NCI-H1092 treated with DMSO at 0.1 percent for 48 hours (cell line): ENCODE data around the gene ZMYM5.
"Not testable (repeated sequence)": the region's sequence is repeated elsewhere in the genome, so short reads cannot be mapped to it uniquely, and the experiment has no call there.

Source experiments
- DNase-seq: peaks from one replicate; lab custom pipeline; 2025; lab: John Stamatoyannopoulos, UW

Gene ZMYM5

DNA sequence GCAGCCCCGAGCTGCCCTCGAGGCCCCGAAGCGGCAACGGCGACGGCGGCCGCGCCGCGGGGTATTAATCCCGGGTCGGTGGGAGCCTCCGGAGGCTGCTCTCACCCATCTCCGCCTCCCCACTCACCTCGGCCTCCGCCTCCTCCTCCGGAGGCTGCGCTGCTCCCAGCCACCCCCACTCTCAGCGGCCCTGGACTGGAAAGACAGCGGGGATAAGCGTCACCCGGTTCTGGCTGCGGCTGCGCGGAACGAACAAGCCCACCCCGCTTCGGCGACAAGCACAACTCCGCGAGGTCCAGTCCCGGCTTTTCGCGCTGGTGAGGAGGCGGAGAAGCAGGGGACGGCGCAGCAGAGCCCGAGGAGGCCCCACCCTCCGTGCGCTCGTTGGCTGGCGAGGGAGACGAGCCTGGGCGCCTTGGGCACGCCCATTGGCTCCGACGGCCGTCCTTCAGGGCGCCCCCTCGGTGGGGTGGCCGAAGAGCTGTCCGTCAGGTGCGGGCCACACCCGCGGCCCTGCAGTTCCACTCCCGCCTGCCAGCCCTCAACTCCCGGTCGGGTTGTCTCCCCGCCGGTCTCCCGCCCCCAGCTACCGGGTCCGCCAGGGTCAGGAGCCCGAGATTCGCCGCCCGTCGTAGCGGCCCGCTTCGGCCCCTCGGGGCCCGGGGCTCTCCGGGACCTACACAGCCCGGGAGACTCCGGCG lies at the start of gene ZMYM5:
Gene ZMYM5 (minus strand): TSS at position 327 of the 701 bp plus-strand sequence. CDS start 11,469 bp downstream, outside the sequence.
- peak; percentile 99 for DNase-seq

DNA sequence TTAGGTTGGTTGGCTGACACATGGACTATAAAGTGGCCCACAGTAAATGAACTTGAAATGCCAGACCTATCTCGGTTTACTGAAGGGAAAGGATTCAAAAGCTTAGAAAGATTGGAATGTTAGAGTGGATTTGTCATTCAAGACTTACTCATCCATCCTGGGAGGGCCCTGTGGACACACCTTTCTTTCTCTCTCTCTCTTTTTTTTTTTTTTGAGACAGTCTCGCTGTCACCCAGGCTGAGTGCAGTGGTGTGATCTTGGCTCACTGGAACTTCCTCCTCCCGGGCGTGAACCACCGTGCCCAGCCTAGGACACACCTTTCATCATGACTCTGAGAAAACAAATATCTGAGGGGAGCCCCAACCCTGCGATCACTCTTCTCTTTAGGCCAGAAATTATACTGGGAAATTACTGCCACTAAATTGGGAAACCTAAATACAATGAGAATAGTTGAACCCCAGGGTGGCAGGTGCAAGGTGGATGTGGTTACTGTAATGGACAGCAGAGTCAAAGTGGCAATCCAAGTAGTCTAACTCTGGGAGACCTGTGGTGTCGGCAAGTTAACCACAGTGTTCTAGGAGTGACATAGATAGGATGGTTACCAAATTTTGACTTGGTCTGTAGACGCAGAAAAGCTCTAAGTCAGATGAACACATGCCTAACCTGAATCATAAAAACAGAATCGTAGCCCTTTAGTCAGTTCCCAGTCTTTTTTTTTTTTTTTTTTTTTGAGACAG lies 47.1 kb upstream of the ZMYM5 start:
- no peak for DNase-seq

DNA sequence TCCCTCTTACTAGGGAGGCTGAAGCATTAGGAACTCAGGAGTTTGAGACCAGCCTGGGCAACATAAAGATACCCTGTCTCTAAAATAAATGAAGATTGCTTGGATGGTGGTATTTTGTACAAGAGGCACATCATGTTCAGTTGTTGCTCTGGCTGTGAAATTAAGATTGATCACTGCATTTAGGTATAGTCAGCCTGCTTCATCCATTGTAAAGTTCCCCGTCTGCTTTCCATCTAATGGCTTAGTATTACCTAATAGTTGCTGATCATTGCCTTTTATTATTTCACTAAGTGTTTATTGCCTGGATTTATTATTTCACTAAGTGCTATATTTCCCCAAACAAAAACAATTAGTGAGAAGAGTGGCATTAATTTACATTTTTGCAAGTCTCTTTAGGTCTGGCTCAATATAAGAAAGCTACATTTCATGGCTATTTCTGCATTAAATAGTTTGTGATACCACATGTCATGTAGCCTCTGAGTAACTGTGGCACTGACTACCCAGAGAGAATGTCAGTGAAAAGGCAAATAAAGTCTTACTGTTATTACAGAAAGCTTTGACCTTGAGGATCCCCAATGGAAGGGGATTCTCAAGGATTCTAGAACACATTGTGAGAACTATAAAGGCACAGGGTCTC lies 45.0 kb upstream of the ZMYM5 start:
- no peak for DNase-seq

DNA sequence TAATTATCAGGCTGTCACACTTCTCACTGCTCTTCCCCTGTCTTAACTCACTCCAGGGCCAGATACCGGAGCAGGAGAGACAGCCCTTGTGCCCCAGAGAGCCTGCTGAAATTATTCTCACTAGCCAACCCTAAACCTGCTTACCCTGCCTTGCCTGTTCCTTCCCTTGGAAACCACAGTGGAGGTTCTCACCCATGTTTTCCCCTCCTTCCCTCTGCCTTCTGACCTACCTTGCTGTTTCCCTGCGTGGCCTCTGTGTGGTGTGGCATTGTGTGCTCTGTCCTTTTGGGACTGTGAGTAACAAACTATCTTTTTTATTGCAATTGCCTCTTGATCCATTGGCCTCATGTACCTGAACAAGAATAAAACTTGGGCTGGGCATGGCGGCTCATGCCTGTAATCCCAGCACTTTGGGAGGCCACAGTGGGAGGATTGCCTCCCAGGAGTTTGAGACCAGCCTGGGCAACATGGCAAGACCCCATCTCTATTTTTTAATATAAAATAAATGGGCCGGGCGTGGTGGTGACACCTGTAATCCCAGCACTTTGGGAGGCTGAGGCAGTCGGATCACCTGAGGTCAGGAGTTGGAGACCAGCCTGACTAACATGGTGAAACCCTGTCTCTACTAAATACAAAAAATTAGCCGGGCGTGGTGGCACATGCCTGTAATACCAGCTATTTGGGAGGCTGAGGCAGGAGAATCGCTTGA lies 42.2 kb upstream of the ZMYM5 start:
- DNase-seq = not testable (repeated sequence)

DNA sequence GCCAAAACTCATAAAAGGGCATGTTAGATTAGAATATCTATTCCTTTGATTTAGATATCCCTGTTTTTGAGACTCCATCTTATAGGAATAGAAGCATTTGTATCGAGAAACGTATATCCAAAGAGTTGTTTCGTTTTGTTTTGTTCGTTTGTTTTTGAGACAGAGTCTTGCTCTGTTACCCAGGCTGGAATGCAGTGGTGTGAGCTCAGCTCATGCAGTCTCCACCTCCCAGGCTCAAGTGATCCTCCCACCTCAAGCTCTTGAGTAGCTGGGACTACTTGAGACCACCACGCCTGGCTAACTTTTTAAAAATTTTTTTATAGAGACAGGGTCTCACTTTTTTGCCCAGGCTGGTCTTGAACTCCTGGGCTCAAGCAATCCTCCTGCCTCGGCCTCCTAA lies 26.6 kb upstream of the ZMYM5 start:
- no peak for DNase-seq

DNA sequence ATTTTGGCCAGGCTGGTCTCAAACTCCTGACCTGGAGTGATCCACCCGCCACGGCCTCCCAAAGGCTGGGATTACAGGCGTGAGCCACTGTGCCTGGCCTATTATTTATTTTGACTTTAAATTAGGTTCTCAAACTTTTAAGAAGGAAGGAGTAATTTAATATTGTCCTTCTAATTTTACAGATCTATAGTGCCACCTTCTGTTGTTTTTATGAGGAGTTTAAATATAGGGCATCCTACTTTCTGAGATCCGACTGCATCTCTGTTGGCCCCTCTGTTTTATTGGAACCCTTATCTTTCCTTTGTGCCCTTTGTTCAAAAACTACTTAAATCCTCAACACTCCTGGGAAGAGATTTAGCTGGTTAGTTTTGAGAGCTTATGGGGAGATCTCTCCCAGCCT lies 25.4 kb upstream of the ZMYM5 start:
- peak; percentile 0 for DNase-seq

DNA sequence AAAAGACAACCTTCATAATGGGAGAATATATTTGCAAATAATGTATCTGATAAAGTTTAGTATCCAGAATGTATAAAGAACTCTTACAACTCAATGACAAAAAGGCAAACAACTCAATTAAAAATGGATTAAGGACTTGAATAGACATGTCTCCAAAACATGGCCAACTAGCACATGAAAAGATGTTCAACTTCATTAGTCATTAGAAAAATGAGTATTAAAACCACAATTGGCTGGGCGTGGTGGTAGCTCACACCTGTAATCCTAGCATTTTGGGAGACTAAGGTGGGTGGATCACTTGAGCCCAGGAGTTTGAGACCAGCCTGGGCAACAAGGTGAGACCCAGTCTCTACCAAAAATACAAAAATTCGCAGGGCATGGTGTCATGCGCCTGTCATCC lies 18.8 kb upstream of the ZMYM5 start:
- DNase-seq = no peak

DNA sequence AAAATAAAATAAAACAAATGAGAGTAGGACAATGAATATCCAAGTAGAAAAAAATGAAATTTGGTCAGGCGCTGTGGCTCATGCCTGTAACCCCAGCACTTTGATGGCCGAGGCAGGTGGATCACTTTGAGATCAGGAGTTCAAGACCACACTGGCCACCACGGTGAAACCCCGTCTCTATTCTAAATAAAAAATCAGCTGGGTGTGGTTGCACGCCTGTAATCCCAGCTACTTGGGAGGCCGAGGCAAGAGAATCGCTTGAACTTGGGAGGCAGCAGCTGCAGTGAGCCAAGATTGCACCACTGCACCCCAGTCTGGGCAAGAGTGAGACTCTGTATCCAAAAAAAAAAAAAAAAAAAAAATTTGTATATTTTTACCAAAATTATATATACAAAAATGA lies 18.2 kb upstream of the ZMYM5 start:
- no peak for DNase-seq

DNA sequence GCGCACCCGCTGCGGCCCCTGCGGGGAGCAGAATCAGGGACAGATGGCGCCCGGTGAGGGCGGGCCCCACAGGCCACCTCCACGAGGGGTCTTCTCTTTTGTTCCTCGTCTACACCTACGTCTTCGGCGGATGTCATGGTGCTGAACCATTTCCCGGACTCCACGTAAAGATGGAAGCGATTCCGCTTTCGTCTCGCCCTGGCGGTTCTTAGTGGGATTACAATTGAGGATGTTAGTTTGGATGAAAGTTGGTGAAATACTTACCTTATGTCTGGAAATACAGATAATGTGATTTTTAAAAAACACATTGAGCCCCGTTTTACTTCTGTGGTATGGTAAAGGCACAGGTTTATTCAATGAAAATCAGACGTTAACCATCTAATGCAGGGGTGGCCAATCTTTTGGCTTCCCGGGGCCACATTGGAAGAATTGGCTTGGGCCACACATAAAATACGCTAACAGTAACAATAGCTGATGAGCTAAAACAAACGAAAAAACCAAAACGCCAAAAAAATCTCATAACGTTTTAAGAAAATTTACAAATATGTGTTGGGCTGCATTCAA lies 1.4 kb upstream of the ZMYM5 start:
- DNase-seq = peak; percentile 77

DNA sequence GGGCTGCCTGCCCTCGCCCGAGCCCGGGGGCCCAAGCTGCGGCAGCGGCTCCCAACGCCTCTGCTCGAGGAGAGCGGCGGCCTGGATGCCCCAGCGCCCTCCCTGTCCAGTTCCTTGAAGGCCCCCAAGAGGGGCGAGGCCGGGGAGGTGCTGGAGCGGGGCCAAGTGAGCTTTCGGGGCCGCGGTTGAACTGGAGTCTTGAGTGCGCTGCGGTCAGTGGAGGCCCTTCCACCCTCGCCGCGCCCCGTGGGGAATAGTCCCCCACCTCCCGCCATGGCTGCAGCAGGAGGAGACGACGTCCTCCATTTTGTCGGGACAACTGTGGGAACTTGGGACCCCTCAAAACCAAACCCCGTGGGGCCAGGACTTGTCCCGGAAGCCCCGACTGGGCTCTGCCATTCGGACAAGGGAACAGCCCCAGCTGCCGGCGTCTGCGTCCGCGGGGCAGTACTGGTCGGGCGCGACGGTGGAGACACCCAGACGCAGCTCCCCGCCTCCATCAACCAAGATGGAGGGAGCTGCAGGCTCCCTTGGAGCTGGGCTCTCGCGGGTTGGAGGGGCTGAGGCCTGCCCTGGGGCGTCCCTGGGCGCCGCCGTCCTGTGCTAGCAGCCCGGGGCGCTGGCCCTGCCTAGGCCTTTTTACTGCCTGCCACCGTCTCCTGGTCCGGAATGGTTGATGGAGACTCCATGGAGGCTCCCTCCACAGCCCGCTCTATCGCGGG lies 736 bp upstream of the ZMYM5 start:
- peak; percentile 80 for DNase-seq

DNA sequence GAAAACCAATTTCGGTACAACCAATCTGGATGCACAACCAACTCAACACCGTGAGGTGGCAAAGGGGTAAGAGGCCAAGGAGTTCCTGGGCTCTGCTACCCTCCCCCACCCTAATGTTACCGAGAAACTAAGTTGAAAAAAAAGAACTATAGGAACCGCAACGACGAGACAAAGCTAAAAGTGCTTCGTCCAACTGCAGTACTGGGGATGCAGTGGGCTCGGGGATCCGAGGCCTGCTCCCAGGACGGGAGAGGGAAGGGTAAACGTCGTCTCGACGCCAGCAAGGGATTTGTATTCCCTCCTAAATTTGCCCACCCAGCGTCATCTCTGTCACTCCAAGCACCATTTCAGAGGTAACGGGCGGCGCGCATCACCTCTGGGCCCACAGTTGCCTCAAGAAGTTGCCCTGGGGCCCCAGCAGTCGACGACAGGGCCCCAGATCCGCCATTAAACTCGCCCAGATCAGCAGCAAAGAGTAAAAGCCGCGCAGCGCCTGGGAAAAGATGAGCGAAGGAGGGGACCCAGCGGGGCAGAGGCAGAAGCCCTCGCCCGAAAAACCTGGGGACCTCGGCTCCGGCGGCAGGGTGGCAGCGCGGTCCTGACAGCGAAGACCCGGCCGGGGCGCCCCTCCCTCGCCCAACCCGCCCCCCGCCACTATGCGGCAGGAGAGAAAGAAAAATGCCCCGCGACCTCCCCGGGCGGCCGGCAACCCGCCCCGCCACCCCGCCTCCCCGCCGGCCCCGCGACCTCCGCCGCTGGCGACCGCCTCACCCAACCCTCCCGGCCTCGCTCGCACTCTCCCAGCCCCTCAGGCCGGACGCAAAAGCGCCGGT lies 752 bp downstream of the ZMYM5 start:
- peak; percentile 44 for DNase-seq

DNA sequence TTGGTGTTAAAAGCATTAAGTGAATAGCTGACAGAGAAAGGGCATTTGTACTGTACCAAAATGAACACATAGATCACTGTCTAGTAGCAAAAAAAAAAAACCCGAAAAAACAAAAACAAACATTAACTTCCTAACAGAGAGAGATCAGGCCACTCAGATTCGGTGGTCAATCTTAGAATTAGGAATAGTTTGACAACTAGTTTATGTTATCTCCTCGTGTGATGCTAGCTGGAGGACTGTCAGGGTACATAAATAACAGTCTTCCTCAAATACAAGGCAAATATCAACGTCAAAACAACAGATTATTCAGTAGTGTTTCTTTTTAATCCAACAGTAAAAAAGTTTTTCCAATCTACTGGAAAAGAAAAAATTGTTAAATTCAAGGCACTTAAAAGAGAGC lies 1.7 kb downstream of the ZMYM5 start:
- DNase-seq = no peak

DNA sequence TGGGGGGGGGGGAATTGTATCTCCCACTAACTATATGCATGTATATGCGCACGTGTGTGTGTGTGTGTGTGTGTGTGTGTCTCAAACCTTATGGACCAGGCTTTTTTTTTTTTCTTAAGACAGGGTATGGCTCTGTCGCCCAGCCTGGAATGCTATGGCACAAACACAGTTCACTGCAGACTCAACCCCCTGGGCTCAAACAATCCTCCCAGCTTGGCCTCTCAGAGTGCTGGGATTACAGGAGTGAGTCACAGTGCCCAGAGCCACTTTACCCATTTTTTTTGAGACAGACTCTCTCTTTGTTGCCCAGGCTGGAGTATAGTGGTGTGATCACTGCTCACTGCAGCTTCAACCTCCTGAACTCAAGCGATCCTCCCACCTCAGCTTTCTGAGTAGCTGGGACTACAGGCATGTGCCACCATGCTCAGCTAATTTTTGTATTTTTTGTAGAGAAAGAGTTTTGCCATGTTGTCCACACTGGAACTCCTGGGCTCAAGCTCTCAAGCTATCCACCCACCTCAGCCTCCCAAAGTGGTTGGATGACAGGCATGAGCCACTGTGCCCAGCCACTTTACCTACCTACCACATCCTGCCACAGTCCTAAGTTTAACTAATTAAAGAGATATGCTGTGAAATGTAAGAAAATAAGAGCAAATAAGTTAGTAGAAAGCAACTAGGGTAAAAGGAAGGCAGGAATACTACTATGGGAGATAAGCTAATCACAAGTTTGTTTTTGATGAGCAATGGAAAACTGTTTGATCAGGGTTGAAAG lies 2.4 kb downstream of the ZMYM5 start:
- no peak for DNase-seq

DNA sequence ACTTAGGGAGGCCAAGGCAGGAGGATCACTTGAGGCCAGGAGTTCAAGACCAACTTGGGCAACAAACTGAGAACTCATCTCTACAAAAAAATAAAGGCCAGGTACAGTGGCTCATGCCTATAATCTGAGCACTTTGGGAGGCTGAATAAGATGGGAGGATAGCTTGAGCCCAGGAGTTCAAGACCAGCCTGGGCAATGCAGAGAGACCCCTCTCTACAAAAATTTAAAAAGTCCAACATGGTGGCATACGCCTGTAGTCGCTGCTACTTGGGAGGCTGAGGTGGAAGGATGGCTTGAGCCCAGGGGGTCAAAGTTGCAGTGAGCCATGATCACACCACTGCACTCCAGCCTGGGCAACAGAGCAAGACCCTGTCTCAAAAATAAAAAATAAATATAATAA lies 5.8 kb downstream of the ZMYM5 start:
- DNase-seq = not testable (repeated sequence)

DNA sequence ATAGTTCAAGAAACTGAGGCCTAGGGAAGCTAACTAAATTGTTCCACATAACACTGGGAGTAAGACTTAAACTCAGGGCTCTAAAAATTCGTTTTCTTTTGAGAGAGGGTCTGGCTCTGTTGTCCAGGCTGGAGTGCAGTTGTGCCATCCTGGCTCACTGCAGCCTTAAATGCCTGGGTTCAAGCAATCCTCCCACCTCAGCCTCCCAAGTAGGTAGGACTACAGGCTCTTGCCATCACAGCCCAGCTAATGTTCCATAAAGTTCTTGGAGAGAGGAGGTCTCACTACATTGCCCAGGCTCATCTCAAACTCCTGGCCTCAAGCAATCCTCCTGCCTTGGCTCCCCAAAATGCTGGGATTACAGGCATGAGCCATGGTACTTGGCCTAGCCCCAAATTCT lies 10.7 kb downstream of the ZMYM5 start:
- DNase-seq = no peak

DNA sequence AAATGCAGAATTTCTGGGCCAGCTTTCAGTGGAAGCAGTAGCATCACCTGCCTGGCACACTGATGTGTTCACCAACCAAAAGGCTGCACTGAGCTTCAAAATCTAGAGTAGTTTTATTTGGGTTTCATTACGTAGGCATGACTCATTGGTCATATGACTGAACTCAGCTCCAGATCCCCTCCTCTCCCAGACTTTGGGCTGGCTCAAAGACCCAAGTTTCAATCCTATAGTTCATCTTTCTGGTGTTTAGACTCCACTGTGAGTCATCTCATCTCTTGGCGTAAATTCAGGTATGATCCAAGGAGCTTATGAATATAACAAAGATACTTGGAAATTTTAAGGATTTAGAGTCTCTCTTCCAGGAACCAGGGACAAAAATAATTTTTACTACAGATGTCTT lies 17.7 kb downstream of the ZMYM5 start:
- no peak for DNase-seq

DNA sequence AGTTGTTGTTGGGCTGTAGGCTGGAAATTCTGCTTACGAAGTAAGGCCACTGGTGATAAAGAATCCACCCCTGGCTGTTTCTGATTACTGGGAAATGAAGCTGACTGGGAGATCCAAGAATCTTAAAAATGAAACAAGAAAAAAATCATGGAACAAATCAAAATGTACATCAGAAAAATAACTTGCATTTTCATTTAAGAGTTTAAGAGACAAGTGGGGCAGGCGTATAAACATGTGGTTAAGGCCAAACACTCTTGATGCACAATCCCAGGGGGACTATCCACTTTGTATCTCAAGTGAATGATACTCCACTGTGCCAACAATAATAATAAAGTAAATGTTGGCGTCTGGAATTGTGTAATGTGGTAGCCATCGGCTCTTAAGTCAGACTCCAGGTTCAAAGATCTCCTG lies 24.6 kb downstream of the ZMYM5 start:
- DNase-seq = no peak

DNA sequence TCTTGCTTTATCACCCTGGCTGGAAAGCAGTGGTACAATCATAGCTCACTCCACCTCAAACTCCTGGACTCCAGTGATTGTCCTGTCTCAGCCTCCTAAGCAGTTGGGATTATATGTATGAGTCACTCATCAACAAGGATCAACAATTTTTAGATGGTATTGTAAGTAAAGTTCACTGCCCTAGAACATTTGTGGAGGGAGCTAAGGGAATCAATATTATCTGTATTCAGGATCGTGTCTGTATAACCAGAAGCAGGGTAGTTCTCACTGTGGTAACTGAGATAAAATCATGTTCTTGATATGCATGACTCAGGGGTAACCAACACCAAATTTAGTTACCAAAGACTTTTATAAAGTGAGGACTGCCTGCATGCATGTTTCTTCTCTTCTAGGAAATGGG lies 27.0 kb downstream of the ZMYM5 start:
- no peak for DNase-seq

DNA sequence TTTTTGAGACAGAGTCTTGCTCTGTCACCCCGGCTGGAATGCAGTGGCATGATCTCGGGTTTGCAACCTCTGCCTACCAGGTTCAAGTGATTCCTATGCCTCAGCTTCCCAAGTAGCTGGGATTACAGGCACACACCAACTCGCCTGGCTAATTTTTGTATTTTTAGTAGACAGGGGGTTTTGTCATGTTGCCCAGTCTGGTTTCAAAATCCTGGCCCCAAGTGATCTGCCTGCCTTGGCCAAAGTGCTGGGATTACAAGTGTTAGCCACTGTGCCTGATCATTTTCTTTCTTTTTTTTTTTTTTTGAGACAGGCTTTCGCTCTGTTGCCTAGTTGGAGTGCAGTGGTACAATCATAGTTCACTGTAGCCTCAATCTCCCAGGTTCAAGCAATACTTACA lies 28.7 kb downstream of the ZMYM5 start:
- DNase-seq = no peak

DNA sequence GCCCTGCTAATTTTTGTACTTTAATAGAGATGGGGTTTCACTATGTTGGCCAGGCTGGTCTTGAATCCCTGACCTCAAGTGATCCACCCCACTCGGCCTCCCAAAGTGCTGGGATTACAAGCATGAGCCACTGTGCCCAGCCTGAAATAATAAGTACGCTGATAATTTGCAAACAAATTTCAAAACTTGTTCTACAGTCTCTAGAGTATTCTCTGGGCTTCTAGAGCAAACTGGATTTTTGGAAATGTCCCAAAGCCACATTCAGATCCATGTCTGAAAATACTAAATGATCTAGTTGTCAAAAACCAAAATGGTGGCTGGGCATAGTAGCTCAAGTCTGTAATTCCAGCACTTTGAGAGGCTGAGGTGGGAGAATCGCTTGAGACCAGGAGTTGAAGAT lies 40.8 kb downstream of the ZMYM5 start:
- DNase-seq = no peak
